Gastroesophageal sphincter (tissue), 4 donors: ENCODE results near the gene SNAPC4. TPM values are rescaled to one million over a fixed set of nuclear protein-coding genes. Genes with fewer than 3 reads are reported as not detected.

ENCODE experiments used
- ATAC-seq: fragments of 150-250 bp; one replicate; pipeline ENCODE4 v1.9.1; 2016; ENCODE audit warnings: mild to moderate bottlenecking, moderate library complexity
- H3K27ac ChIP-seq, 4 donors: fragments of 200-600 bp; sonication (generic) in 3 of 4; 1 replicate in 3 of 4; 2 replicates in 1 of 4; pipeline ENCODE4 v1.5.1; 2016 to 2019
- H3K27me3 ChIP-seq: fragments of 200-600 bp; sonication (generic); one replicate; pipeline ENCODE4 v1.5.1; 2019
- H3K36me3 ChIP-seq, 2 donors: fragments of 200-600 bp; sonication (generic); one replicate each; pipeline ENCODE4 v1.5.1; 2019; ENCODE audit warnings: control low read depth in 1 of 2
- H3K4me1 ChIP-seq, 3 donors: fragments of 200-600 bp; sonication (generic); 1 replicate in 2 of 3; 2 replicates in 1 of 3; pipeline ENCODE4 v1.5.1; 2016 to 2019; ENCODE audit warnings: control low read depth in 2 of 3
- H3K4me3 ChIP-seq, 2 donors: fragments of 200-600 bp; sonication (generic); one replicate each; pipeline ENCODE4 v1.5.1; 2019; ENCODE audit warnings: mild to moderate bottlenecking in 1 of 2, moderate library complexity in 1 of 2
- H3K9me3 ChIP-seq, 3 donors: fragments of 200-600 bp; sonication (generic); one replicate each; pipeline ENCODE4 v1.5.1; 2017 to 2019; ENCODE audit warnings: control low read depth in 2 of 3
- EP300 ChIP-seq: sonication (generic); formaldehyde crosslinking; IDR thresholded peaks from one replicate; pipeline ENCODE4 v1.6.1; 2017; ENCODE audit warnings: antibody characterized with exemption, mild to moderate bottlenecking
- POLR2A ChIP-seq, 2 donors: fragments of 450-650 bp; IDR thresholded peaks; one replicate each; pipeline ENCODE4 v1.6.1; 2017; ENCODE audit warnings: antibody characterized with exemption in 2 of 2, mild to moderate bottlenecking in 2 of 2, moderate library complexity in 1 of 2
- POLR2AphosphoS5 ChIP-seq: sonication (generic); formaldehyde crosslinking; IDR thresholded peaks from one replicate; pipeline ENCODE4 v1.6.1; 2017; ENCODE audit warnings: antibody characterized with exemption
- WGBS, 2 donors: methylation state at CpG; one replicate each; pipeline ENCODE4 v1.1.5; 2018; ENCODE audit warnings: low coverage in 1 of 2; 5-methylcytosine and 5-hydroxymethylcytosine counted together
- total RNA-seq, 4 donors: library from RNA; depleted of rRNA; stranded (reverse); fragments of >200 nt; gene quantifications; one replicate each; pipeline ENCODE4 v1.1.0, GENCODE V29; 2016
- TF ChIP-seq, protein P1 (sequence below), 4 experiments: fragments of 200-600 bp in 2 of 4; fragments of 450-650 bp in 2 of 4; sonication (generic) in 1 of 4; IDR thresholded peaks; one replicate each; pipeline ENCODE4 v1.5.1; 2017 to 2019; ENCODE audit warnings: antibody characterized with exemption in 4 of 4, mild to moderate bottlenecking in 2 of 4, moderate library complexity in 2 of 4

Gene SNAPC4
- total RNA-seq, 4 donors from 2014 or later: 3.5 to 8.4 (median 5.5) TPM

- H3K9me3 ChIP-seq: no peaks in the 10 kb centered on the region
- peaks cover 0 to 12% (median 0%) of the 10 kb centered on the region in 3 donors for H3K4me1 ChIP-seq
- no peak for ATAC-seq
- H3K36me3 ChIP-seq: no peaks in the 10 kb centered on the region
- no peak for TF ChIP-seq EP300
- WGBS, 2 donors: no CpG with 5 or more reads among the region's 54 CpGs
- H3K27me3 ChIP-seq: peaks cover 15% of the 10 kb centered on the region
- H3K27ac ChIP-seq: no peak overlapping the region
- H3K4me3 ChIP-seq: no peak overlapping the region
Measured at GRCh38 chr9:136370687-136371532, 29.1 kb downstream of the SNAPC4 start.

DNA sequence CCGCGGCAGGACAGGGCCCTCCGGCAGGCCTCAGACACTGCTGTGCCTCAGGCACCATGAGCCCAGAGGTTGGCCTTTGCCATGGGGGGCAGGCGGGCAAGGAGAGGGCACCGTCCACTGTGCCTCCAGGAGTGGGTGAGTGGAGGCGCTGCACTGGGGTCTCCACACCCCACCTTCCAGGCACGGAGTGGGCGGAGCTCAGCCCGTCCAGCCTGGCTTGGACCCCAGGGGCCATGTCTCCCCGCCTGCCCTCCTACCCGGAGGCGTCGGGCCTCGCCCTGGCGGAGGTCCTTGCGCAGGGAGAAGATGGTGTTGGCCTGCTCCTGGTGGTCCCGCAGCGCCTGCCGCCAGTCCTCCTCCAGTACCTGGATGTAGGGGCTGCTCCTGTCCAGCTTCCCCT is 29.9 kb downstream of the SNAPC4 start:
- H3K27me3 ChIP-seq: peaks cover 20% of the 10 kb centered on the region
- no CpG with 5 or more reads among the region's 19 CpGs for WGBS, 2 donors
- ATAC-seq: no peak
- no peak overlapping the region for H3K4me3 ChIP-seq
- peaks cover 0 to 12% (median 0%) of the 10 kb centered on the region in 3 donors for H3K4me1 ChIP-seq
- no peaks in the 10 kb centered on the region for H3K9me3 ChIP-seq
- TF ChIP-seq POLR2A (IDR thresholded peaks at IDR 0.05) (no peak), EP300 (no peak), POLR2AphosphoS5 (no peak)
- TF ChIP-seq, protein P1, sequence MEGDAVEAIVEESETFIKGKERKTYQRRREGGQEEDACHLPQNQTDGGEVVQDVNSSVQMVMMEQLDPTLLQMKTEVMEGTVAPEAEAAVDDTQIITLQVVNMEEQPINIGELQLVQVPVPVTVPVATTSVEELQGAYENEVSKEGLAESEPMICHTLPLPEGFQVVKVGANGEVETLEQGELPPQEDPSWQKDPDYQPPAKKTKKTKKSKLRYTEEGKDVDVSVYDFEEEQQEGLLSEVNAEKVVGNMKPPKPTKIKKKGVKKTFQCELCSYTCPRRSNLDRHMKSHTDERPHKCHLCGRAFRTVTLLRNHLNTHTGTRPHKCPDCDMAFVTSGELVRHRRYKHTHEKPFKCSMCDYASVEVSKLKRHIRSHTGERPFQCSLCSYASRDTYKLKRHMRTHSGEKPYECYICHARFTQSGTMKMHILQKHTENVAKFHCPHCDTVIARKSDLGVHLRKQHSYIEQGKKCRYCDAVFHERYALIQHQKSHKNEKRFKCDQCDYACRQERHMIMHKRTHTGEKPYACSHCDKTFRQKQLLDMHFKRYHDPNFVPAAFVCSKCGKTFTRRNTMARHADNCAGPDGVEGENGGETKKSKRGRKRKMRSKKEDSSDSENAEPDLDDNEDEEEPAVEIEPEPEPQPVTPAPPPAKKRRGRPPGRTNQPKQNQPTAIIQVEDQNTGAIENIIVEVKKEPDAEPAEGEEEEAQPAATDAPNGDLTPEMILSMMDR (IDR thresholded peaks at IDR 0.05): no peak
- H3K27ac ChIP-seq: no peak overlapping the region
- no peaks in the 10 kb centered on the region for H3K36me3 ChIP-seq

DNA sequence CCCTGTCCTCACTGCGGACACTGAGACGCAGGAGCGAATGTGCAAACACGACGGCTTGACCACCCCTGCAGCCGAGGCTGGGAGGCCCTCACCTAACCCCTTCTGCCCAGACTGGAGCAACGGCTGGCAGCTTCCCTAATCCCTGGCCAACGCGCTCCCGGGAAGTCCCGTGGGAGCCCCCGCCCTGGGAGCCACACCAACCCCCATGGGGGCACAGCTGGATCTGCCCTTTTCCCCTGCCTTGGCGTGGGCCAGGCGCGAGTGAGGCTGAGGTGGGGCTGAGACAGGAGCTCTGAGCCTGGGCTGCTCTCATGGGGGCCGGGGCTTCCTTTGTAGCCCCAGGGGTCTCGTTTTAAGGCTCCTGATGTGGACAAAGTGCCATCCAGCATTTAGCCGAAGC is 31.8 kb downstream of the SNAPC4 start:
- Histone ChIP-seq H3K36me3 (no peaks in the 10 kb centered on the region), H3K9me3 (no peaks in the 10 kb centered on the region), H3K4me1 (peaks cover 0 to 20% (median 6%) of the 10 kb centered on the region in 3 donors), H3K27me3 (peaks cover 30% of the 10 kb centered on the region), H3K27ac (no peak overlapping the region), H3K4me3 (no peak overlapping the region)
- no peak for TF ChIP-seq EP300
- TF ChIP-seq, protein P1 (IDR thresholded peaks at IDR 0.05): no peak
- no peak for TF ChIP-seq POLR2A (IDR thresholded peaks at IDR 0.05)
- TF ChIP-seq POLR2AphosphoS5: no peak
- no peak for ATAC-seq
- WGBS, 2 donors: 80% methylated on average over 2 to 5 of the region's 18 CpGs

DNA sequence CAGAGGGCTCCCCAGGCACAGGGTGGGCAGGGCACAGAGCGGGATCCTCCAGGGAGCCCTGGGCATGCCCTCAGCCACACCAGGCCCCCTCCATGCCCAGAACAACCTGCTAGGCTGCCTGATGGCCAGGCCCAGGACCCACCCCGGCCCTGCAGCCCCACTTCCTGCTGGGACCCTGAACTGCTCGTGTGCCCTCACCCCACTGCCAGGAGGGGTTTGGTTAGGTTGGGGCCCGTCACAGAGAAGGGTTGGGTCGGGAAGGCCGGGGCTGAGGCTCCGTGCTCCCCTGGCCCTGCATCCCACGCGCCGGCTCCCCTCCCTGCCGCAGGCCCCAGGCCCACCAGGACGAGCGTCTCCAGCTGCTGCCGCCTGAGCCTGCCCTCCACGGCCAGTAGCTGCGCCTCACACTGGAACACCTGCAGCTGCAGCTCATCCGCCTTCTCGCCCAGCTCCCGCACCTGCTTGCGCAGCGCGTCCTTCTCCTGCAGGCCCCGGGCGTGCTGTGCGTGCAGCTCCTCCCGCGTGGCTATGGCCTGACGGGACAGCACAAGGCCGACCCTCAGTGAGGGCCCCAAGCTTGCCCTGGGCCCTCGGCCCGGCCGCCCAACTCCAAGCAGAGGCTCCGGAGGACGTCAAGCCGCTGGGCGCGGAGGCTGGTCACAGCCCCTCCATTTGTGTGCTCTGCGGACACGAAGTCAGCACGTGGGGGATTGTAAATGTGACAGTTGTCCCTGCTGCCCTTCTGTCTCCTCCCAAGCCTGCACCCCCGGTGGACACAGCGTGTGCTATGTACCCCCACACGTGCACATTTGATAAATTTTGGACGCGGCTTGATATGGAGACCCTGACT is 32.4 kb downstream of the SNAPC4 start:
- Histone ChIP-seq H3K36me3 (no peaks in the 10 kb centered on the region), H3K27me3 (peaks cover 30% of the 10 kb centered on the region), H3K4me1 (peaks cover 0 to 19% (median 6%) of the 10 kb centered on the region in 3 donors), H3K4me3 (no peak overlapping the region), H3K9me3 (no peaks in the 10 kb centered on the region), H3K27ac (no peak overlapping the region)
- ATAC-seq: no peak
- no peak for TF ChIP-seq POLR2AphosphoS5
- no peak for TF ChIP-seq POLR2A (IDR thresholded peaks at IDR 0.05)
- TF ChIP-seq, protein P1 (IDR thresholded peaks at IDR 0.05): no peak
- no peak for TF ChIP-seq EP300
- WGBS, 2 donors: 47 to 78% methylated on average over 9 of the region's 45 CpGs

DNA sequence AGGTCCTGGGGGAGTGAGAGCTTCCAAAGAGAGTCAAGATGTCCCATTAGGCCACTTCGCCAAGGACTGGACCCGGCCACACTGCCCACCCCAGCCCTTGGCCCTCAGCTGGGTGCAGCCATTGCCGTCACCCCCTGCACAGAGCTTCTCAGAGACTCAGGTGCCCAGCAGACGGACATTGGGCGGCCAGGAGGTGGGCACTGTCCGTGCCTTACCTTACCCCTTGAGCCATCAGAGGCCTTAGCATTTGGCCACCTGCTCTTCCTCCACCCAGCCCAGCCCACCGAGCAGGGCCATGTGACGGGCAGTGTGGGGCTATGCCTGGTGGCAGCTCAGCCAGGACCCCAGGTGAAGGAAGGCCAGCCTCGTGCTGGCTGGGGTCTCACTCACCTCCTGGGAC is 33.1 kb downstream of the SNAPC4 start:
- H3K36me3 ChIP-seq: peaks cover 0 to 2% of the 10 kb centered on the region in 2 donors
- peaks cover 0 to 21% (median 9%) of the 10 kb centered on the region in 3 donors for H3K4me1 ChIP-seq
- TF ChIP-seq EP300 (no peak), POLR2AphosphoS5 (no peak), POLR2A (IDR thresholded peaks at IDR 0.05) (no peak)
- TF ChIP-seq, protein P1 (IDR thresholded peaks at IDR 0.05): no peak
- no peak for ATAC-seq
- H3K27ac ChIP-seq: no peak overlapping the region
- peaks cover 30% of the 10 kb centered on the region for H3K27me3 ChIP-seq
- H3K9me3 ChIP-seq: no peaks in the 10 kb centered on the region
- WGBS, 2 donors: no CpG with 5 or more reads among the region's 9 CpGs
- H3K4me3 ChIP-seq: no peak overlapping the region
